ENCODE data around the gene TTLL6.

The TTLL6 gene

GRCh38 chr17:48754500-48755261 lies 62.3 kb downstream of the TTLL6 start:
- no peak overlapping the region for H3K4me3 ChIP-seq (ENCODE audit: low read depth in 1 of 2, low read length in 1 of 2)
- no peaks in the 10 kb centered on the region for H3K36me3 ChIP-seq
- no peaks in the 10 kb centered on the region for H3K4me1 ChIP-seq (ENCODE audit: control insufficient read depth in 1 of 2, insufficient read depth in 1 of 2, low read depth in 1 of 2, low read length in 1 of 2)
- no peaks in the 10 kb centered on the region for H3K9me3 ChIP-seq
- H3K27me3 ChIP-seq: peaks cover 100% of the 10 kb centered on the region
- no peak for TF ChIP-seq CTCF (IDR thresholded peaks at IDR 0.05)
- no peak overlapping the region for H3K27ac ChIP-seq

GRCh38 chr17:48753794-48754499 lies 63.1 kb downstream of the TTLL6 start:
- Histone ChIP-seq H3K27me3 (peaks cover 100% of the 10 kb centered on the region), H3K27ac (no peak overlapping the region), H3K36me3 (no peaks in the 10 kb centered on the region), H3K9me3 (no peaks in the 10 kb centered on the region), H3K4me3 (ENCODE audit: low read depth in 1 of 2, low read length in 1 of 2) (no peak overlapping the region), H3K4me1 (ENCODE audit: control insufficient read depth in 1 of 2, insufficient read depth in 1 of 2, low read depth in 1 of 2, low read length in 1 of 2) (no peaks in the 10 kb centered on the region)
- TF ChIP-seq CTCF (IDR thresholded peaks at IDR 0.05): no peak

- H3K4me3 ChIP-seq (ENCODE audit: low read depth in 1 of 2, low read length in 1 of 2): no peak overlapping the region
- no peaks in the 10 kb centered on the region for H3K4me1 ChIP-seq (ENCODE audit: control insufficient read depth in 1 of 2, insufficient read depth in 1 of 2, low read depth in 1 of 2, low read length in 1 of 2)
- no peak for TF ChIP-seq CTCF (IDR thresholded peaks at IDR 0.05)
- H3K27me3 ChIP-seq: peaks cover 100% of the 10 kb centered on the region
- H3K9me3 ChIP-seq: no peaks in the 10 kb centered on the region
- H3K36me3 ChIP-seq: no peaks in the 10 kb centered on the region
- no peak overlapping the region for H3K27ac ChIP-seq
Measured at GRCh38 chr17:48752399-48753288, 64.4 kb downstream of the TTLL6 start.

- peaks cover 100% of the 10 kb centered on the region for H3K27me3 ChIP-seq
- no peak overlapping the region for H3K4me3 ChIP-seq (ENCODE audit: low read depth in 1 of 2, low read length in 1 of 2)
- H3K4me1 ChIP-seq (ENCODE audit: control insufficient read depth in 1 of 2, insufficient read depth in 1 of 2, low read depth in 1 of 2, low read length in 1 of 2): no peaks in the 10 kb centered on the region
- TF ChIP-seq CTCF (IDR thresholded peaks at IDR 0.05): no peak
- no peaks in the 10 kb centered on the region for H3K9me3 ChIP-seq
- H3K36me3 ChIP-seq: no peaks in the 10 kb centered on the region
- no peak overlapping the region for H3K27ac ChIP-seq
Measured at GRCh38 chr17:48751733-48752398, 65.2 kb downstream of the TTLL6 start.

- Histone ChIP-seq H3K36me3 (no peaks in the 10 kb centered on the region), H3K9me3 (no peaks in the 10 kb centered on the region), H3K4me3 (ENCODE audit: low read depth in 1 of 2, low read length in 1 of 2) (no peak overlapping the region), H3K4me1 (ENCODE audit: control insufficient read depth in 1 of 2, insufficient read depth in 1 of 2, low read depth in 1 of 2, low read length in 1 of 2) (no peaks in the 10 kb centered on the region), H3K27me3 (peaks cover 100% of the 10 kb centered on the region), H3K27ac (no peak overlapping the region)
- no peak for TF ChIP-seq CTCF (IDR thresholded peaks at IDR 0.05)
Measured at GRCh38 chr17:48751172-48751571, 65.9 kb downstream of the TTLL6 start.
